IMR-90 (cell line): ENCODE results near the gene HHIP. TPM values are rescaled to one million over a fixed set of nuclear protein-coding genes. Genes with fewer than 3 reads are reported as not detected.

Experiments used
- ATAC-seq: fragments of 200-7000 bp; cut with Tn5 transposase; 2 replicates; pipeline ENCODE4 v1.9.1; 2020; ENCODE audit warnings: low read depth, mild to moderate bottlenecking, moderate library complexity
- BruUV-seq: library from RNA; stranded (reverse); fragments of 400-500 nt; replicated peaks from 2 replicates; lab custom pipeline; 2021; lab: Mats Ljungman, UMichigan
- CTCF ChIA-PET: fragments of 300-600 bp; formaldehyde crosslinking; extraction: SDS; loops from one replicate; lab custom pipeline; 2021; ENCODE audit warnings: antibody characterized with exemption; lab: Yijun Ruan, JAX
- POLR2A ChIA-PET: fragments of 300-600 bp; sonication (Branson Sonifier 250); formaldehyde crosslinking; loops from one replicate; lab custom pipeline; 2022; ENCODE audit warnings: antibody characterized with exemption; ENCODE audit not compliant: unreplicated experiment; lab: Charles Lee
- DNase-seq: peaks from one replicate; pipeline ENCODE4 v3.0.0; 2013
- H2AFZ ChIP-seq: replicated peaks from 2 replicates; pipeline ENCODE3; 2013; ENCODE audit warnings: low read length, mild to moderate bottlenecking; ENCODE audit not compliant: poor library complexity
- H2AK5ac ChIP-seq: 2 replicates; pipeline ENCODE4 v1.6.1; 2013; ENCODE audit warnings: low read depth, low read length, inconsistent platforms
- H2AK9ac ChIP-seq: replicated peaks from 2 replicates; pipeline ENCODE3; 2013; ENCODE audit warnings: mild to moderate bottlenecking, low read depth, low read length, moderate library complexity; ENCODE audit not compliant: poor library complexity
- H2BK120ac ChIP-seq: 2 replicates; pipeline ENCODE4 v1.6.1; 2013; ENCODE audit warnings: low read depth, low read length, inconsistent platforms
- H2BK15ac ChIP-seq: 3 replicates; pipeline ENCODE4 v1.6.1; 2013; ENCODE audit warnings: low read depth, low read length, inconsistent platforms
- H2BK20ac ChIP-seq: 2 replicates; pipeline ENCODE4 v1.6.1; 2013; ENCODE audit warnings: low read depth, mild to moderate bottlenecking, inconsistent platforms, low read length, moderate library complexity
- H2BK5ac ChIP-seq: 2 replicates; pipeline ENCODE4 v1.6.1; 2013; ENCODE audit warnings: mild to moderate bottlenecking, low read depth, low read length, inconsistent platforms; ENCODE audit not compliant: poor library complexity, severe bottlenecking
- H3K14ac ChIP-seq: replicated peaks from 2 replicates; pipeline ENCODE4 v1.6.1; 2013; ENCODE audit warnings: low read depth, low read length, inconsistent platforms
- H3K18ac ChIP-seq: 2 replicates; pipeline ENCODE4 v1.6.1; 2013; ENCODE audit warnings: low read depth, low read length, control low read depth
- H3K23ac ChIP-seq: 2 replicates; pipeline ENCODE4 v1.6.1; 2013; ENCODE audit warnings: low read depth, low read length, inconsistent platforms
- H3K27ac ChIP-seq: 2 replicates; pipeline ENCODE4 v1.5.1; 2013; ENCODE audit warnings: mild to moderate bottlenecking, control low read depth, low read length; ENCODE audit not compliant: insufficient read depth
- H3K27me3 ChIP-seq: 2 replicates; pipeline ENCODE4 v1.6.1; 2013; ENCODE audit warnings: low read length; ENCODE audit not compliant: control insufficient read depth, insufficient read depth
- H3K36me3 ChIP-seq: 2 replicates; pipeline ENCODE4 v1.6.1; 2013; ENCODE audit warnings: low read length, mixed read lengths; ENCODE audit not compliant: control insufficient read depth, insufficient read depth
- H3K4ac ChIP-seq: 2 replicates; pipeline ENCODE4 v1.6.1; 2013; ENCODE audit warnings: low read depth, low read length, inconsistent platforms
- H3K4me1 ChIP-seq: 2 replicates; pipeline ENCODE4 v1.6.1; 2013; ENCODE audit warnings: low read length, mixed read lengths; ENCODE audit not compliant: control insufficient read depth, insufficient read depth
- H3K4me2 ChIP-seq: 2 replicates; pipeline ENCODE4 v1.6.1; 2013; ENCODE audit warnings: low read depth, mild to moderate bottlenecking, control low read depth, low read length, moderate library complexity
- H3K4me3 ChIP-seq: 2 replicates; pipeline ENCODE4 v1.5.1; 2013; ENCODE audit warnings: low read depth, mild to moderate bottlenecking, control low read depth, low read length, moderate library complexity; ENCODE audit not compliant: insufficient read depth
- H3K56ac ChIP-seq: 2 replicates; pipeline ENCODE4 v1.6.1; 2013; ENCODE audit warnings: low read length, inconsistent platforms; ENCODE audit not compliant: insufficient read depth; ENCODE audit errors: extremely low read depth
- H3K79me1 ChIP-seq, 2 experiments: 2 replicates each; pipeline ENCODE4 v1.6.1; 2013; ENCODE audit warnings: low read length in 2 of 2, inconsistent platforms in 1 of 2, low read depth in 1 of 2
- H3K9ac ChIP-seq: 2 replicates; pipeline ENCODE4 v1.6.1; 2013; ENCODE audit warnings: low read depth, low read length, control low read depth
- H3K9me1 ChIP-seq: 2 replicates; pipeline ENCODE4 v1.6.1; 2013; ENCODE audit warnings: low read length, inconsistent platforms; ENCODE audit not compliant: insufficient read depth
- H3K9me3 ChIP-seq: 2 replicates; pipeline ENCODE4 v1.6.1; 2013; ENCODE audit warnings: low read length; ENCODE audit not compliant: control insufficient read depth, insufficient read depth
- H4K20me1 ChIP-seq: 2 replicates; pipeline ENCODE4 v1.6.1; 2013; ENCODE audit warnings: low read length, inconsistent platforms; ENCODE audit not compliant: insufficient read depth
- H4K5ac ChIP-seq: 2 replicates; pipeline ENCODE4 v1.6.1; 2013; ENCODE audit warnings: mild to moderate bottlenecking, low read depth, low read length, control low read depth
- H4K8ac ChIP-seq, 2 experiments: 2 replicates each; pipeline ENCODE4 v1.6.1; 2013; ENCODE audit warnings: low read depth in 2 of 2, low read length in 2 of 2, control low read depth in 1 of 2, inconsistent platforms in 1 of 2
- H4K91ac ChIP-seq: 2 replicates; pipeline ENCODE4 v1.6.1; 2013; ENCODE audit warnings: low read depth, low read length, inconsistent platforms; ENCODE audit not compliant: insufficient read depth
- BHLHE40 ChIP-seq: fragments of 150-350 bp; IDR thresholded peaks from 2 replicates; pipeline ENCODE4 v1.6.1; 2016; ENCODE audit warnings: mild to moderate bottlenecking, low read depth, low read length
- CEBPB ChIP-seq: IDR thresholded peaks from 2 replicates; pipeline ENCODE4 v1.6.1; 2012; ENCODE audit warnings: low read depth, low read length, improper control_type of control experiment
- CHD1 ChIP-seq: IDR thresholded peaks from 2 replicates; pipeline ENCODE4 v1.6.1; 2012; ENCODE audit warnings: low read depth, low read length, improper control_type of control experiment
- FOS ChIP-seq: fragments of 150-350 bp; IDR thresholded peaks from 2 replicates; pipeline ENCODE4 v1.6.1; 2016; ENCODE audit warnings: low read depth, low read length
- MAFK ChIP-seq: IDR thresholded peaks from 2 replicates; pipeline ENCODE4 v1.6.1; 2012; ENCODE audit warnings: low read depth, low read length, improper control_type of control experiment
- MAZ ChIP-seq: IDR thresholded peaks from 2 replicates; pipeline ENCODE4 v1.6.1; 2012; ENCODE audit warnings: low read depth, mild to moderate bottlenecking, low read length, improper control_type of control experiment, moderate library complexity, borderline replicate concordance
- MXI1 ChIP-seq: IDR thresholded peaks from 2 replicates; pipeline ENCODE4 v1.6.1; 2012; ENCODE audit warnings: low read depth, mild to moderate bottlenecking, low read length, moderate library complexity, borderline replicate concordance
- NFE2L2 ChIP-seq: fragments of 150-350 bp; IDR thresholded peaks from 2 replicates; pipeline ENCODE4 v1.6.1; 2016; ENCODE audit warnings: low read depth, mild to moderate bottlenecking, low read length
- POLR2A ChIP-seq: IDR thresholded peaks from 2 replicates; pipeline ENCODE4 v1.6.1; 2012; ENCODE audit warnings: mild to moderate bottlenecking, low read depth, low read length
- RAD21 ChIP-seq: IDR thresholded peaks from 2 replicates; pipeline ENCODE4 v1.6.1; 2012; ENCODE audit warnings: low read length, improper control_type of control experiment
- RCOR1 ChIP-seq: IDR thresholded peaks from 2 replicates; pipeline ENCODE4 v1.6.1; 2012; ENCODE audit warnings: mild to moderate bottlenecking, low read length, improper control_type of control experiment; ENCODE audit not compliant: insufficient replicate concordance
- RFX5 ChIP-seq: IDR thresholded peaks from 2 replicates; pipeline ENCODE4 v1.8.0; 2012; ENCODE audit warnings: low read depth, mild to moderate bottlenecking, low read length, moderate library complexity
- SMC3 ChIP-seq: fragments of 150-350 bp; IDR thresholded peaks from 2 replicates; pipeline ENCODE4 v1.6.1; 2016; ENCODE audit warnings: low read depth, mild to moderate bottlenecking, antibody characterized with exemption, low read length, moderate library complexity
- WGBS, 2 experiments: methylation state at CpG; one replicate each; pipeline versions ENCODE4 v1.1.5 to v1.1.7; 2013; ENCODE audit warnings: missing lambda C conversion rate in 2 of 2; ENCODE audit not compliant: insufficient read length in 1 of 2; ENCODE audit errors: extremely low coverage in 2 of 2; 5-methylcytosine and 5-hydroxymethylcytosine counted together
- dilution Hi-C: fragments of 300-500 bp; cut with HindIII; formaldehyde crosslinking; loops from one replicate; pipeline ENCODE4 v1.14.3; 2018; ENCODE audit warnings: low sequenced_read_pairs; ENCODE audit not compliant: unreplicated experiment
- in situ Hi-C: fragments of 300-500 bp; cut with MboI; formaldehyde crosslinking; loops from 3 replicates; pipeline ENCODE4 v1.14.3; 2019; ENCODE audit warnings: low sequenced_read_pairs, inconsistent platforms, mixed read lengths
- intact Hi-C: fragments of 100-400 bp; cut with micrococcal nuclease; formaldehyde crosslinking; loops from 2 replicates; pipeline ENCODE4 v1.10.0; 2022
- polyA plus RNA-seq, 3 experiments: library from polyadenylated mRNA; depleted of rRNA; stranded (reverse); fragments of >200 nt; gene quantifications; 2 replicates each; pipeline ENCODE4 v1.2.3, GENCODE V29; 2012; ENCODE audit warnings: low replicate concordance in 1 of 3
- total RNA-seq: library from RNA; depleted of rRNA; stranded (reverse); fragments of >200 nt; gene quantifications from 2 replicates; pipeline ENCODE4 v1.2.3, GENCODE V29; 2012
- TF ChIP-seq, protein P1 (sequence below): conservative IDR thresholded peaks from 2 replicates; pipeline ENCODE4 v1.5.1; 2012; ENCODE audit warnings: mild to moderate bottlenecking, low read depth, low read length, improper control_type of control experiment
- TF ChIP-seq, protein P2 (sequence below): fragments of 150-350 bp; IDR thresholded peaks from 2 replicates; pipeline ENCODE4 v1.6.1; 2016; ENCODE audit warnings: low read depth, mild to moderate bottlenecking, low read length, moderate library complexity, borderline replicate concordance
- TF ChIP-seq, protein P3 (sequence below): fragments of 150-350 bp; IDR thresholded peaks from 2 replicates; pipeline ENCODE4 v1.6.1; 2017; ENCODE audit warnings: mild to moderate bottlenecking, antibody characterized with exemption, low read length, low read depth

Gene HHIP
- total and polyA plus RNA-seq, 2 of the 4 experiments (the other 2 are of a cell fraction), result 6.6 to 9.6 TPM

DNA sequence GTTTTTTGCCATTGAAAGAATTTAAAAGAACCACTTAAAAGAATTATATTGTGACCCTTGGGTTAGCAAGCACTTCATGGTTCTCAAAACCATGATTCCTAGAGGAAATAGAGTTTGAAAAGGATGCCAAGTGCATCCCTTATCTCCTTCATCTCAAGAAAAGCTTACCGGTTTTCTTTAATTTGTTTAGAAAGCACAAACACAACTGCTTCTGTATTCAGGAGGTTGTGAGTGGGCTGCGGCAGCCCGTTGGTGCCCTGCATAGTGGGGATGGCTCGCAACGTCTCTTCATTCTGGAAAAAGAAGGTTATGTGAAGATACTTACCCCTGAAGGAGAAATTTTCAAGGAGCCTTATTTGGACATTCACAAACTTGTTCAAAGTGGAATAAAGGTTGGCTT is 13.5 kb downstream of the HHIP start:
- Histone ChIP-seq H2BK120ac (no peak overlapping the region), H2BK15ac (no peak overlapping the region), H3K4me3 (no peak overlapping the region), H3K56ac (no peak overlapping the region), H4K5ac (no peak overlapping the region), H3K4me2 (no peak overlapping the region), H3K9me1 (no peaks in the 10 kb centered on the region), H4K91ac (no peak overlapping the region), H4K20me1 (no peaks in the 10 kb centered on the region), H3K4me1 (peaks cover 3% of the 10 kb centered on the region; the same call in 1 of the 2 replicates), H2AFZ (no peak overlapping the region), H3K18ac (no peak overlapping the region), H3K27me3 (no peaks in the 10 kb centered on the region), H3K79me1 (no peaks in the 10 kb centered on the region), H2BK5ac (no peak overlapping the region), H3K27ac (no peak overlapping the region), H3K14ac (no peak overlapping the region), H3K9ac (no peak overlapping the region), H4K8ac (no peak overlapping the region), H3K9me3 (no peaks in the 10 kb centered on the region), H2AK9ac (no peak overlapping the region), H3K36me3 (no peaks in the 10 kb centered on the region), H3K23ac (no peak overlapping the region), H3K4ac (no peak overlapping the region), H2BK20ac (no peak overlapping the region), H2AK5ac (no peak overlapping the region)
- WGBS, 2 experiments, result no CpG with 5 or more reads among the region's 5 CpGs
- intact Hi-C loops (no loop called here), in situ Hi-C loops (no loop called here), dilution Hi-C loops (no loop called here)
- ATAC-seq, result no peak
- no TSS peak for BruUV-seq
- ChIA-PET CTCF (interaction anchor here (0.9 kb wide), 1 partner anchor 44 kb away, joined by 3 read pairs; no protein-coding TSS in a partner anchor), POLR2A (no interaction called here)
- no peak for DNase-seq
- TF ChIP-seq RAD21 (no peak), CHD1 (no peak), MAZ (no peak), CEBPB (no peak), SMC3 (no peak), POLR2A (no peak), RFX5 (no peak), BHLHE40 (no peak), FOS (no peak), MAFK (no peak), NFE2L2 (no peak), RCOR1 (no peak), MXI1 (no peak)
- TF ChIP-seq, protein P1, sequence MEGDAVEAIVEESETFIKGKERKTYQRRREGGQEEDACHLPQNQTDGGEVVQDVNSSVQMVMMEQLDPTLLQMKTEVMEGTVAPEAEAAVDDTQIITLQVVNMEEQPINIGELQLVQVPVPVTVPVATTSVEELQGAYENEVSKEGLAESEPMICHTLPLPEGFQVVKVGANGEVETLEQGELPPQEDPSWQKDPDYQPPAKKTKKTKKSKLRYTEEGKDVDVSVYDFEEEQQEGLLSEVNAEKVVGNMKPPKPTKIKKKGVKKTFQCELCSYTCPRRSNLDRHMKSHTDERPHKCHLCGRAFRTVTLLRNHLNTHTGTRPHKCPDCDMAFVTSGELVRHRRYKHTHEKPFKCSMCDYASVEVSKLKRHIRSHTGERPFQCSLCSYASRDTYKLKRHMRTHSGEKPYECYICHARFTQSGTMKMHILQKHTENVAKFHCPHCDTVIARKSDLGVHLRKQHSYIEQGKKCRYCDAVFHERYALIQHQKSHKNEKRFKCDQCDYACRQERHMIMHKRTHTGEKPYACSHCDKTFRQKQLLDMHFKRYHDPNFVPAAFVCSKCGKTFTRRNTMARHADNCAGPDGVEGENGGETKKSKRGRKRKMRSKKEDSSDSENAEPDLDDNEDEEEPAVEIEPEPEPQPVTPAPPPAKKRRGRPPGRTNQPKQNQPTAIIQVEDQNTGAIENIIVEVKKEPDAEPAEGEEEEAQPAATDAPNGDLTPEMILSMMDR, result no peak
- TF ChIP-seq, protein P2, sequence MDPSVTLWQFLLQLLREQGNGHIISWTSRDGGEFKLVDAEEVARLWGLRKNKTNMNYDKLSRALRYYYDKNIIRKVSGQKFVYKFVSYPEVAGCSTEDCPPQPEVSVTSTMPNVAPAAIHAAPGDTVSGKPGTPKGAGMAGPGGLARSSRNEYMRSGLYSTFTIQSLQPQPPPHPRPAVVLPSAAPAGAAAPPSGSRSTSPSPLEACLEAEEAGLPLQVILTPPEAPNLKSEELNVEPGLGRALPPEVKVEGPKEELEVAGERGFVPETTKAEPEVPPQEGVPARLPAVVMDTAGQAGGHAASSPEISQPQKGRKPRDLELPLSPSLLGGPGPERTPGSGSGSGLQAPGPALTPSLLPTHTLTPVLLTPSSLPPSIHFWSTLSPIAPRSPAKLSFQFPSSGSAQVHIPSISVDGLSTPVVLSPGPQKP, result no peak
- TF ChIP-seq, protein P3, sequence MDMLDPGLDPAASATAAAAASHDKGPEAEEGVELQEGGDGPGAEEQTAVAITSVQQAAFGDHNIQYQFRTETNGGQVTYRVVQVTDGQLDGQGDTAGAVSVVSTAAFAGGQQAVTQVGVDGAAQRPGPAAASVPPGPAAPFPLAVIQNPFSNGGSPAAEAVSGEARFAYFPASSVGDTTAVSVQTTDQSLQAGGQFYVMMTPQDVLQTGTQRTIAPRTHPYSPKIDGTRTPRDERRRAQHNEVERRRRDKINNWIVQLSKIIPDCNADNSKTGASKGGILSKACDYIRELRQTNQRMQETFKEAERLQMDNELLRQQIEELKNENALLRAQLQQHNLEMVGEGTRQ, result no peak
